ENCODE measurements around the gene NEUROG1. TPM values are rescaled to one million over a fixed set of nuclear protein-coding genes. Genes with fewer than 3 reads are reported as not detected.

NEUROG1 gene
- total and polyA plus RNA-seq, 2 experiments from 2014 or later: 0.16 TPM; not detected in 1

DNA sequence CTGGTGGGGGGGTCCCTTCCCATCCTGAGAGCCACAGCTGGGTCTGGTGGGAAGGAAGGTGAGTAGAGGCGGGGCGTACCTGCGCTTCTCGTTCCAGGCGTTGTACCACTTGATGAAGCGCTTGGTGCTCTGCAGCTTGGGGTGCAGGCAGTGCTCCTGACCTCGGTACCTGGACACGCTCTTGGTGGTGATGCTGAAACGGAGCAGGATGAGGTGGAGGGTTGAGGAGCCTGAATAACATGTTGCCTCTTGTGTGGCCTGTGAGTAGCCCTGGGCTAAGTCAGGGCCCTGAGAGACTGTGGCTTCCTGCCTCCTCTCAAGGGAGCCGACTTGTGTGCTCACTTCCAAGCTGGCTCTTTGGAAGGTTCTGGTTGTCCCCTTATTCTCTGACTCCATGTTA, 38.7 kb upstream of the NEUROG1 start:
- peaks cover 39% of the 10 kb centered on the region for H3K27me3 ChIP-seq (ENCODE audit: insufficient read depth)
- no peak overlapping the region for H3K27ac ChIP-seq (ENCODE audit: low read depth)
- no peaks in the 10 kb centered on the region for H3K79me2 ChIP-seq (replicated peaks; ENCODE audit: insufficient read depth)
- peaks cover 55% of the 10 kb centered on the region for H3K27me3 Mint-ChIP-seq (ENCODE audit: insufficient read depth, low read depth, poor library complexity)
- no peak for TF ChIP-seq CREB1 (CRISPR knock-in tag; IDR thresholded peaks at IDR 0.05; ENCODE audit: low read depth)
- peaks cover 17% of the 10 kb centered on the region for H3K4me1 ChIP-seq (ENCODE audit: insufficient read depth)
- peaks cover 38% of the 10 kb centered on the region for H3K4me1 Mint-ChIP-seq
- H3K4me3 ChIP-seq: no peak overlapping the region
- ATAC-seq (no peak), DNase-seq (ENCODE audit: low spot score) (no peak)
- H3K36me3 ChIP-seq (ENCODE audit: insufficient read depth): no peaks in the 10 kb centered on the region
- H3K36me3 Mint-ChIP-seq (ENCODE audit: low read depth): no peaks in the 10 kb centered on the region
- H3K9me2 ChIP-seq (ENCODE audit: insufficient read depth): no peaks in the 10 kb centered on the region
- H3K27ac Mint-ChIP-seq: no peak overlapping the region
- H3K9me3 Mint-ChIP-seq: no peaks in the 10 kb centered on the region
- H3K4me3 Mint-ChIP-seq: no peak overlapping the region
- no peaks in the 10 kb centered on the region for H3F3A ChIP-seq (replicated peaks; ENCODE audit: low read depth)
- H4K20me1 ChIP-seq (replicated peaks; ENCODE audit: insufficient read depth): no peaks in the 10 kb centered on the region
- H3K4me2 ChIP-seq: no peak overlapping the region
- H2AFZ ChIP-seq: no peak overlapping the region

DNA sequence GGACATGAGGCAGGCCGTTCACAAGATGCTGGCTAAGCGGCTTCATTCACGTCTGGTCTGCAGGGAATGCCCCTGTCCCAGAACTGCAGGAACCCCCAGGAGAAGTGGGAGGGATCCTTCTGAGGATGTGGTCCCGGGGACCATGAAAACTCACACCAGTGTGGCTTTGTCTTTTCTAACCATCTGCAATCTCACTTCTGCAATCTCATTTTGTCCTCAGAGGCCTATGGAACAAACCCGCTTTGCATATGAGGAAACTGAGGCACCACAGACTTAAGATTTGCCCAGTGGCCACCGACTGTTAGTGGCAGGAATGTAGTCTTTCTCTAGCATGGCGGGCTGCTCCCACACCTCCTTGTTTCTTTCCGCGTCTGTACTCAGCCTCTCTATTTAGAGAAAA, 36.1 kb upstream of the NEUROG1 start:
- H4K20me1 ChIP-seq (replicated peaks; ENCODE audit: insufficient read depth): no peaks in the 10 kb centered on the region
- Mint-ChIP-seq H3K9me3 (no peaks in the 10 kb centered on the region), H3K4me1 (peaks cover 27% of the 10 kb centered on the region), H3K27ac (no peak overlapping the region), H3K4me3 (no peak overlapping the region), H3K27me3 (ENCODE audit: insufficient read depth, low read depth, poor library complexity) (peaks cover 35% of the 10 kb centered on the region), H3K36me3 (ENCODE audit: low read depth) (no peaks in the 10 kb centered on the region)
- no peak overlapping the region for H3K4me3 ChIP-seq
- no peaks in the 10 kb centered on the region for H3K36me3 ChIP-seq (ENCODE audit: insufficient read depth)
- TF ChIP-seq NANOG (IDR thresholded peaks at IDR 0.05; ENCODE audit: borderline replicate concordance): no peak
- H2AFZ ChIP-seq: no peak overlapping the region
- DNase-seq (ENCODE audit: low spot score) (no peak), ATAC-seq (no peak)
- H3K79me2 ChIP-seq (replicated peaks; ENCODE audit: insufficient read depth): no peaks in the 10 kb centered on the region
- H3K27me3 ChIP-seq (ENCODE audit: insufficient read depth): peaks cover 13% of the 10 kb centered on the region; the same call in 1 of the 2 replicates
- H3K4me1 ChIP-seq (ENCODE audit: insufficient read depth): peaks cover 2% of the 10 kb centered on the region; the same call in 1 of the 2 replicates
- H3K27ac ChIP-seq (ENCODE audit: low read depth): no peak overlapping the region
- no peaks in the 10 kb centered on the region for H3F3A ChIP-seq (replicated peaks; ENCODE audit: low read depth)
- H3K9me2 ChIP-seq (ENCODE audit: insufficient read depth): no peaks in the 10 kb centered on the region
- no peak overlapping the region for H3K4me2 ChIP-seq

DNA sequence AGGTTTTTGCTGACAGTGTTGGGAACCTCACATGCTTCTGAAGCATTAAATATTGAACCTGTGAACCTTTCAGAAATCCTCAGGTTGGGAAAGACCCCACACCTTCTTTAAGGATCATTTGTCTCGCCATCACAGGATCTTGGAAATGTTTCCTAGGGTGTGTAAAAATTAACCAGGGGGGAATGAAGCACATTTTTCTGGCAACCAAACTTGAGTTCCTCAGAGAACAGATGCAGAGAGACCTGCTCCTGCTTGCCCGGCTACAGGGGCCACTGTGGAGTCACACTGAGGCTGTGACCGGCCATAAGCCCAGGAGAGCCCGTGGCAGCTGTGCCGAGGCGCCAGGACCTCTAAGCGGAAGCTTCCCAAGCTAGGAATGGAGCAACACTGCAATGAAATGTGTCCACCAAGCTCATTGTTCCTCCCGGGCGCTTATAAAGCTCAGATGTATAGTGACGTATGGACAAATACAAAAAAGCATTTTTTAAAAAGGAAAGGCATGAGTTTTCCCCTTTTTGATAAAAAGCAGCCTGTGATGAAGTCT, 35.4 kb upstream of the NEUROG1 start:
- Histone ChIP-seq H3K27me3 (ENCODE audit: insufficient read depth) (peaks cover 6% of the 10 kb centered on the region; the same call in 1 of the 2 replicates), H3K36me3 (ENCODE audit: insufficient read depth) (no peaks in the 10 kb centered on the region), H3F3A (replicated peaks; ENCODE audit: low read depth) (no peaks in the 10 kb centered on the region), H3K27ac (ENCODE audit: low read depth) (no peak overlapping the region), H3K79me2 (replicated peaks; ENCODE audit: insufficient read depth) (no peaks in the 10 kb centered on the region), H3K4me3 (no peak overlapping the region), H2AFZ (no peak overlapping the region), H3K9me2 (ENCODE audit: insufficient read depth) (no peaks in the 10 kb centered on the region), H3K4me1 (ENCODE audit: insufficient read depth) (no peaks in the 10 kb centered on the region), H3K4me2 (no peak overlapping the region), H4K20me1 (replicated peaks; ENCODE audit: insufficient read depth) (no peaks in the 10 kb centered on the region)
- TF ChIP-seq EZH2phosphoT487 (IDR thresholded peaks at IDR 0.05; ENCODE audit: unreplicated experiment): no peak
- TF ChIP-seq JUNB (IDR thresholded peaks at IDR 0.05; ENCODE audit: unreplicated experiment): no peak
- TF ChIP-seq, protein P1, sequence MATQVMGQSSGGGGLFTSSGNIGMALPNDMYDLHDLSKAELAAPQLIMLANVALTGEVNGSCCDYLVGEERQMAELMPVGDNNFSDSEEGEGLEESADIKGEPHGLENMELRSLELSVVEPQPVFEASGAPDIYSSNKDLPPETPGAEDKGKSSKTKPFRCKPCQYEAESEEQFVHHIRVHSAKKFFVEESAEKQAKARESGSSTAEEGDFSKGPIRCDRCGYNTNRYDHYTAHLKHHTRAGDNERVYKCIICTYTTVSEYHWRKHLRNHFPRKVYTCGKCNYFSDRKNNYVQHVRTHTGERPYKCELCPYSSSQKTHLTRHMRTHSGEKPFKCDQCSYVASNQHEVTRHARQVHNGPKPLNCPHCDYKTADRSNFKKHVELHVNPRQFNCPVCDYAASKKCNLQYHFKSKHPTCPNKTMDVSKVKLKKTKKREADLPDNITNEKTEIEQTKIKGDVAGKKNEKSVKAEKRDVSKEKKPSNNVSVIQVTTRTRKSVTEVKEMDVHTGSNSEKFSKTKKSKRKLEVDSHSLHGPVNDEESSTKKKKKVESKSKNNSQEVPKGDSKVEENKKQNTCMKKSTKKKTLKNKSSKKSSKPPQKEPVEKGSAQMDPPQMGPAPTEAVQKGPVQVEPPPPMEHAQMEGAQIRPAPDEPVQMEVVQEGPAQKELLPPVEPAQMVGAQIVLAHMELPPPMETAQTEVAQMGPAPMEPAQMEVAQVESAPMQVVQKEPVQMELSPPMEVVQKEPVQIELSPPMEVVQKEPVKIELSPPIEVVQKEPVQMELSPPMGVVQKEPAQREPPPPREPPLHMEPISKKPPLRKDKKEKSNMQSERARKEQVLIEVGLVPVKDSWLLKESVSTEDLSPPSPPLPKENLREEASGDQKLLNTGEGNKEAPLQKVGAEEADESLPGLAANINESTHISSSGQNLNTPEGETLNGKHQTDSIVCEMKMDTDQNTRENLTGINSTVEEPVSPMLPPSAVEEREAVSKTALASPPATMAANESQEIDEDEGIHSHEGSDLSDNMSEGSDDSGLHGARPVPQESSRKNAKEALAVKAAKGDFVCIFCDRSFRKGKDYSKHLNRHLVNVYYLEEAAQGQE (IDR thresholded peaks at IDR 0.05; ENCODE audit: unreplicated experiment): no peak
- no peak overlapping the region for H3K27ac Mint-ChIP-seq
- ATAC-seq (no peak), DNase-seq (ENCODE audit: low spot score) (no peak)
- H3K4me3 Mint-ChIP-seq: no peak overlapping the region
- no peaks in the 10 kb centered on the region for H3K9me3 Mint-ChIP-seq
- peaks cover 35% of the 10 kb centered on the region for H3K27me3 Mint-ChIP-seq (ENCODE audit: insufficient read depth, low read depth, poor library complexity)
- no peaks in the 10 kb centered on the region for H3K36me3 Mint-ChIP-seq (ENCODE audit: low read depth)
- peaks cover 26% of the 10 kb centered on the region for H3K4me1 Mint-ChIP-seq
